Lower leg skin (tissue), 4 donors: ENCODE data around the gene TWSG1. TPM values are rescaled to one million over a fixed set of nuclear protein-coding genes. Genes with fewer than 3 reads are reported as not detected.
"Not testable (repeated sequence)": the region's sequence is repeated elsewhere in the genome, so short reads cannot be mapped to it uniquely, and the experiment has no call there.

ENCODE experiments used
- DNase-seq, 2 donors: peaks; one replicate each; pipeline ENCODE4 v3.0.0-alpha.2; 2019; ENCODE audit warnings: low spot score in 2 of 2
- H3K4me3 ChIP-seq: fragments of 200-600 bp; sonication (generic); 2 replicates; pipeline ENCODE4 v1.5.1; 2017; ENCODE audit warnings: mild to moderate bottlenecking, low read depth; ENCODE audit not compliant: poor library complexity, severe bottlenecking
- POLR2A ChIP-seq, 2 donors: fragments of 450-650 bp; IDR thresholded peaks; one replicate each; pipeline ENCODE4 v1.6.1; 2016 to 2017; ENCODE audit warnings: antibody characterized with exemption in 2 of 2, mild to moderate bottlenecking in 1 of 2, moderate library complexity in 1 of 2
- WGBS, 2 donors: methylation state at CpG; one replicate each; pipeline ENCODE4 v1.1.5; 2018; 5-methylcytosine and 5-hydroxymethylcytosine counted together
- intact Hi-C: fragments of 100-400 bp; cut with DNase I; formaldehyde crosslinking; loops from one replicate; pipeline ENCODE4 v1.15.0; 2023; ENCODE audit warnings: low total_unique reads
- total RNA-seq, 4 donors: library from RNA; depleted of rRNA; stranded (reverse); fragments of >200 nt; gene quantifications; one replicate each; pipeline ENCODE4 v1.1.0, GENCODE V29; 2016
- TF ChIP-seq, protein P1 (sequence below), 3 donors: fragments of 450-650 bp; IDR thresholded peaks; one replicate each; pipeline ENCODE4 v1.5.1; 2016; ENCODE audit warnings: antibody characterized with exemption in 3 of 3, mild to moderate bottlenecking in 3 of 3, moderate library complexity in 2 of 3

Gene TWSG1
- total RNA-seq, 4 donors from 2014 or later, result 21.3 to 35.1 (median 25.3) TPM

DNA sequence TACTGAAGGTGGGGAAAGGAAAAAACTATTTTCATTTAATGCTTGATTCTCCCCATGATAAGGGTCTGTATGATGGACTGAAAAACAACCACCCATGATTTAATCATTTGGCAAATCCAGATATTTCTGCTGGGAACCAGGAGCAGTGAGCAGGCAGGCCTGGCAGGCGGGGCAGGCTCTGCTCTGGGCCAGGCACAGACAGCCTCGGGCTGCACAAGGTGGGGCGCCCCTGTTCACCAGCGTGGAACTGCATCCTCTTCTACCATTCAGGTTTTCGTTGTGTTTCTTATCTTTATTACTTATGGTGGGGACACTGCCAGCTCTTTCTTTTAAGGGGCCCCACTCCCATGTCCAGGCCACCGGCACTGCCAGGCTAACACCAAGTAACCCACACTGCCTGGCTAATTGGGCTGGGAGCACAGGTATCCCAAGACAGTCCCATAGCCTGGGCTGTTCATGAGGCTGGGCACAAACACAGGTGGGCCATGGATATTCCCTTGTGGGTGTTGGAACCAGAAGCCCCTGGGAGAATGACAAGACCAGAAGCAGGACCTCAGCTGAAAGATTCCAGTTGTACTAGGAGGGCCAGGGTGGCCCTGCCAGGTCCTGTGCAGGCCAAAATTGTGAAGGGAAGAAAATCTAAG lies 83.6 kb downstream of the TWSG1 start:
- intact Hi-C loops, result no loop called here
- no peak for DNase-seq
- no peak overlapping the region for H3K4me3 ChIP-seq
- WGBS, 2 donors, result 46 to 48% methylated on average over 6 of the region's 6 CpGs
- TF ChIP-seq, protein P1, sequence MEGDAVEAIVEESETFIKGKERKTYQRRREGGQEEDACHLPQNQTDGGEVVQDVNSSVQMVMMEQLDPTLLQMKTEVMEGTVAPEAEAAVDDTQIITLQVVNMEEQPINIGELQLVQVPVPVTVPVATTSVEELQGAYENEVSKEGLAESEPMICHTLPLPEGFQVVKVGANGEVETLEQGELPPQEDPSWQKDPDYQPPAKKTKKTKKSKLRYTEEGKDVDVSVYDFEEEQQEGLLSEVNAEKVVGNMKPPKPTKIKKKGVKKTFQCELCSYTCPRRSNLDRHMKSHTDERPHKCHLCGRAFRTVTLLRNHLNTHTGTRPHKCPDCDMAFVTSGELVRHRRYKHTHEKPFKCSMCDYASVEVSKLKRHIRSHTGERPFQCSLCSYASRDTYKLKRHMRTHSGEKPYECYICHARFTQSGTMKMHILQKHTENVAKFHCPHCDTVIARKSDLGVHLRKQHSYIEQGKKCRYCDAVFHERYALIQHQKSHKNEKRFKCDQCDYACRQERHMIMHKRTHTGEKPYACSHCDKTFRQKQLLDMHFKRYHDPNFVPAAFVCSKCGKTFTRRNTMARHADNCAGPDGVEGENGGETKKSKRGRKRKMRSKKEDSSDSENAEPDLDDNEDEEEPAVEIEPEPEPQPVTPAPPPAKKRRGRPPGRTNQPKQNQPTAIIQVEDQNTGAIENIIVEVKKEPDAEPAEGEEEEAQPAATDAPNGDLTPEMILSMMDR (IDR thresholded peaks at IDR 0.05), result no peak
- TF ChIP-seq POLR2A (IDR thresholded peaks at IDR 0.05), result no peak

DNA sequence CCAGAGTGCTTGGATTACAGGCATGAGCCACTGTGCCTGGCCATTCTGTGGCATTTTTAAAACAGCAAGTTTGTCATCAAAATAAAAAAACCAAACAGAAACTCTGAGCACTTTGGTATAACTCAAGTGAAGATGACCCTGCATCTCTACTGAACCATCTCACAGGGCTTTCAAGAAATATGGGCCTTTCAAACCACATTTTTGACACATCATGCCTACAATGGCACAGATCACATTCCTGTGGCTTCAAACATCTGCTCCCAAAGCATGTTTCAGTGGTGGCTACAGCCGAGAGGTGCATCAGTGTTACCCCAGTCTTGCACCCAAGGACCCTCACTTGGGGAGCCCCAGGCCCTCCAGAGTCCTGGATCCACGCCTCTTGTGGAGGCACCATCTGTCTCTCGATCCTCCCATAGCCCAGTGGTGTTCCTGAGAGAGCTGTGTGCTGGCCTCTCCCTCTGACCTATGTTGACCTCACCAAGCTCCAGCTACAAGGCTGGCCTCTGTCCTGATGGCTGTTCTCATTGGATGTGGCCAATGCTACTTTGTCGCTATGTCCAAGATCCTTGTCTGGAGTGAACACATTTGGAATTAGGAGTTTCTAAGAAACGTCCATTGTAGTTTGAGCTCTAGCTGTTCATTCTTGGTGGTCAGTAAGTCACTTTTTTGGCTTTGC lies 85.5 kb downstream of the TWSG1 start:
- TF ChIP-seq, protein P1 (IDR thresholded peaks at IDR 0.05), result no peak
- no peak for TF ChIP-seq POLR2A (IDR thresholded peaks at IDR 0.05)
- intact Hi-C loops, result no loop called here
- no peak overlapping the region for H3K4me3 ChIP-seq
- no peak for DNase-seq
- WGBS, 2 donors, result 84 to 89% methylated on average over 5 of the region's 5 CpGs

DNA sequence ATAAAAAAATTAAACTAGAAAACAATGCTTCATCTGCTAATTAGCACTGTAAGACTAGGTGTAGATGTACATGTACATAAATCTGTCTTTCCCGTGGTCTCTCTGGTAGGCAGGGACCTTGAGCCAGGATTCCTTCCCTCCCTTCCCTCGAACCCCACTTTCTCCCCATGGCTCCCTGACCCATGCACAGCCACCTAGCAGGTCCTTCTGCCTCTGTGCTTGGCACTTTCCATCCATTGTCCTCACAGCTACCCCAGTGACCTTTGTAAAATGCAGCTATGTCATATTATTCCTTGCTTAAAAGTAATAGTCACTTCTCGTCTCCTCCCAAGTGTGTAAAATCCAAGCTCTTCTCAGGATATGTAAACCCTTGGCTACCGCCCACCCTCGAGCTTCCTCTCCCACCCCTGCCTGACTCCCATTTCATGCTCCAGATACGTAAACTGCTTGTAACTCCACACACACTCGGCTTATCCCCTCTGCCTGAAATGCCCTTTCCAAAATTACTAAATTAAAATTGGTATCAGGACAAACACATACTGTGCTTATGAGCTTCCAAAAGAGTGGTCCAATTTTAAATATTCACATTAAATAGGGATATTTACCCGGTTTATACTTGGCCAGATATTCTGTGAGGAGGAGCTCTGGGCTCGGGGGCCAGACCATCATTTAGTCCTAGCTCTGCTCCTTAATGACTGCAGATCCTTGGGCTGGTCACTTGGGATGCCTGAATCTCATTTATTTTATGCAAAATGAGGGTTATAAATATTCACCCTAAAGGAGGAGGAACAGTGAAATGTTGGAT lies 86.7 kb downstream of the TWSG1 start:
- TF ChIP-seq POLR2A (IDR thresholded peaks at IDR 0.05), result no peak
- TF ChIP-seq, protein P1 (IDR thresholded peaks at IDR 0.05), result no peak
- WGBS, 2 donors, result 87 to 88% methylated on average over 9 of the region's 9 CpGs
- H3K4me3 ChIP-seq, result no peak overlapping the region
- intact Hi-C loops, result no loop called here
- DNase-seq, result no peak

DNA sequence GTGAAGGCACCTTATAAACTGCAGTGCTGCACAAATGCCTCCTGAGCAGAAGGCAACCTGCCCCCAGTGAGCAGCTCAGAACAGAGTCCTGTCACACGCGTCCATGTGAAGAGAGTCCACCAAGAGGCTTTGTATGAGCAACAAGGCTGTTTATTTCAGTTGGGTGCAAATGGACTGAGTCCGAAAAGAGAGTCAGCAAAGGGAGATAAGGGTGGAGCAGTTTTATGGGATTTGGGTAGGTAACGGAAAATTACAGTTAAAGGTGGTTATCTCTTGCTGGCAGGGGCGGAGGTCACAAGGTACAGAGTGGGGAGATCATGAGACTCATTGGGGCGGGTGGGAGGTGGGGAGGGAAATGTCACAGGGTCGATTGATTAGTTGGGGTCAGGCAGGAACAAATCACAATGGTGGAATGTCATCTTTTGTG lies 87.3 kb downstream of the TWSG1 start:
- TF ChIP-seq, protein P1 (IDR thresholded peaks at IDR 0.05), result no peak
- TF ChIP-seq POLR2A (IDR thresholded peaks at IDR 0.05), result no peak
- 86% methylated on average over 7 of the region's 7 CpGs for WGBS, 2 donors
- intact Hi-C loops, result no loop called here
- no peak overlapping the region for H3K4me3 ChIP-seq
- DNase-seq, result no peak

DNA sequence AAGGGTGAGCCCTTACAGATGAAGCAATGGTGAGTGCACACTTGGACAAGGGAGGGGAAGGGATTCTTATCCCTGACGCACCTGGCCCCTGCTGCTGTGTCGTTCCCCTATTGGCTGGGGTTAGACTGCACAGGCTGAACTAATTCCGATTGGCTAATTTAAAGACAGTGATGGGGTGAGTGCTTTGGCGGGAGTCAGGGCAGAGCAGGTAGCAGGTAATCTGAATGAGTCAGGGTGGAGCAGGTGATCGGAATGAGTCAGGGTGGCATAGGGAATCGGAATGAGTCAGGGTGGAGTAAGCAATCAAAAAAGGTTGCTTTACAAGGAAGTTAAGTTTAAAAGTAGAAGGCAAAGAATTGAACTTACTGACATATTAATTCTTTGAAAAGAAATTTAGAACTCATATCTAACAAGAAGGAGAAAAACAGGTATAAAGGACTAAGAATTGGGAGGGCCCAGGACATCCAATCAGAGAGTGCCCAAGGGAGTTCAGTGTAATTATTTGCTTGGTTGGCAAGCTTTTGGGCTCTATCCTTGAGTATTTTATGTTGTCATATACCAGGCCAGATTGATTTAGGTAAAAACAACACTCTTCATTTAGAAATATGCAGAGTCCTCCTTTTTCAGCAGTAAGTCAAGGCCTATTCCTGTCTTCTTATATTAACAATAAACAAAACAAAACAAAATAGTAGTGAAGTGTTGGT lies 88.4 kb downstream of the TWSG1 start:
- TF ChIP-seq, protein P1 (IDR thresholded peaks at IDR 0.05), result no peak
- no peak for TF ChIP-seq POLR2A (IDR thresholded peaks at IDR 0.05)
- DNase-seq, result peak in 1 of 2 donors; percentile 43
- no peak overlapping the region for H3K4me3 ChIP-seq
- WGBS, 2 donors, result 63 to 75% methylated on average over 6 of the region's 6 CpGs
- intact Hi-C loops, result no loop called here

DNA sequence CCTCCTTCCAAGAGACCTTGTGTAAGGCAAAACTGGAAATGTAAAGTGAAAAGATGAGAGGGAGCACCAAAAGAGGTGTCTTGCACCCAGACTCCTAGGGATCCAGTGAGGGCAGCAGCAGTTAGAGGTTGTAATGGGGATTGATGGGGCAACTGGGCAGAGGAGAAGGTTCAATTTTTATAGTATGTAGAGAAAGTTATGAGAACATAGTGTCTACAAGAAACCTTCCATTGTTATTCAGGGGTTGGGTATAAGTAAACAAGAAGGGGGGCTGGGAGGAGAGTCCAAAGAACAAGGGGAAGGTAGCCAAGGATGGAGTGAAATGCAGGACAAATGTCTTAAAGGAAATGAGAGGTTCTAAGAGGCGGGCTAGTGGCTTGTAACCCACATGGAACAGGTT lies 89.1 kb downstream of the TWSG1 start:
- DNase-seq, H3K4me3 ChIP-seq, intact Hi-C loops: not testable (repeated sequence)
- 95 to 96% methylated on average over 1 of the region's 1 CpG for WGBS, 2 donors

DNA sequence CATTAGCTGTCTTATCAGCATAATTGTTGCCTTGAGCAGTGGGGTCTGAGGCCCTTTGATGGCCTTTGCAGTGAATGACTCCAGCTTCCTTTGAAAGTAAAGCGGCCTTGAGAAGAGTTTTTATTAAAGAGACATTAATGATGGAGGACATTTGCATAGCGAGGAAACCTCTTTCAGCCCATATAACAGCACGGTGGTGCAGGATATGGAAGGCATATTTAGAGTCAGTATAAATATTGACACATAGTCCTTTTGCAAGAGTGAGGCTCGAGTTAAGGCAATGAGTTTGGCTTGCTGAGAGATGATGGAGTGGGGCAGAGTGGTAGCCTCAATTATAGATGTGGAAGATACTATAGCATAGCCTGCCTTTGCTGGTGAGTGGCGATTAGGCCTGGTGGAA lies 89.7 kb downstream of the TWSG1 start:
- intact Hi-C loops, DNase-seq, H3K4me3 ChIP-seq: not testable (repeated sequence)
- 80 to 85% methylated on average over 5 of the region's 5 CpGs for WGBS, 2 donors
